NB4 (cell line): ENCODE results near the gene NFIX.

Experiments used
- CTCF ChIP-seq: IDR thresholded peaks from one replicate; pipeline ENCODE4 v1.5.1; 2012; ENCODE audit warnings: low read depth, low read length
- MYC ChIP-seq: IDR thresholded peaks from 2 replicates; pipeline ENCODE4 v1.6.1; 2011; ENCODE audit warnings: low read depth, low read length
- POLR2A ChIP-seq: IDR thresholded peaks from 2 replicates; pipeline ENCODE4 v1.6.1; 2011; ENCODE audit warnings: mild to moderate bottlenecking; ENCODE audit not compliant: insufficient read length; ENCODE audit errors: extremely low read depth

- TF ChIP-seq CTCF = no peak
- no peak for TF ChIP-seq POLR2A
- no peak for TF ChIP-seq MYC
These were observed 34.1 kb downstream of the NFIX start for GRCh38 chr19:13029301-13029880.
